Small intestine (tissue), 7 donors: Measurements from ENCODE around the gene SDHB. TPM values are rescaled to one million over a fixed set of nuclear protein-coding genes. Genes with fewer than 3 reads are reported as not detected.
"Not testable (repeated sequence)": the region's sequence is repeated elsewhere in the genome, so short reads cannot be mapped to it uniquely, and the experiment has no call there.

Source experiments
- DNase-seq, 2 donors: peaks; one replicate each; pipeline versions ENCODE4 v3.0.0 to v3.0.0-alpha.2; 2013
- FAIRE-seq: peaks from 2 replicates; lab custom pipeline; 2012; peaks lifted over from hg19 to GRCh38; lab: Jason Lieb, UNC
- H3K27ac ChIP-seq, 3 donors: one replicate each; pipeline ENCODE4 v1.5.1; 2013; ENCODE audit warnings: low read length in 2 of 3, mild to moderate bottlenecking in 2 of 3, control low read depth in 1 of 3, inconsistent platforms in 1 of 3, low read depth in 1 of 3, moderate library complexity in 1 of 3
- H3K27me3 ChIP-seq, 3 donors: one replicate each; pipeline ENCODE4 v1.6.1; 2013; ENCODE audit warnings: low read length in 3 of 3, inconsistent platforms in 1 of 3; ENCODE audit not compliant: control insufficient read depth in 3 of 3, insufficient read depth in 3 of 3
- H3K36me3 ChIP-seq, 3 donors: one replicate each; pipeline ENCODE4 v1.6.1; 2013; ENCODE audit warnings: low read length in 3 of 3, inconsistent platforms in 1 of 3, low read depth in 1 of 3, mild to moderate bottlenecking in 1 of 3, moderate library complexity in 1 of 3; ENCODE audit not compliant: control insufficient read depth in 3 of 3, insufficient read depth in 2 of 3
- H3K4me1 ChIP-seq, 3 donors: one replicate each; pipeline ENCODE4 v1.6.1; 2013; ENCODE audit warnings: low read length in 2 of 3, inconsistent platforms in 1 of 3, low read depth in 1 of 3, mild to moderate bottlenecking in 1 of 3, moderate library complexity in 1 of 3; ENCODE audit not compliant: control insufficient read depth in 3 of 3, insufficient read depth in 2 of 3
- H3K4me3 ChIP-seq, 3 donors: one replicate each; pipeline ENCODE4 v1.5.1; 2013; ENCODE audit warnings: low read length in 3 of 3, control low read depth in 1 of 3, inconsistent platforms in 1 of 3, low read depth in 1 of 3, mild to moderate bottlenecking in 1 of 3, moderate library complexity in 1 of 3
- H3K9me3 ChIP-seq, 2 donors: one replicate each; pipeline ENCODE4 v1.6.1; 2013; ENCODE audit warnings: low read depth in 1 of 2, low read length in 1 of 2; ENCODE audit not compliant: control insufficient read depth in 2 of 2, insufficient read depth in 1 of 2
- WGBS, 3 donors: extraction: QIAGEN DNeasy Blood & Tissue Kit; methylation state at CpG; one replicate each; pipeline ENCODE4 v1.1.7; 2013; 5-methylcytosine and 5-hydroxymethylcytosine counted together
- polyA plus RNA-seq, 4 donors: library from polyadenylated mRNA; stranded (reverse) in 3 of 4; unstranded in 1 of 4; fragments of 200-250 nt in 3 of 4; fragments of 120-200 nt in 1 of 4; gene quantifications; one replicate each; pipeline versions ENCODE4 v1.2.1 to v1.2.3, GENCODE V29; 2013
- donor health status: healthy with polysubstance abuse.
- donor health status: control.
- donor health status: control.
- donor health status: Bipolar disorder and iron deficiency.
- donor health status: healthy.

SDHB gene
- polyA plus RNA-seq, 4 donors: 145 to 380 (median 224) TPM

GRCh38 chr1:17069452-17070162 lies 15.8 kb upstream of the SDHB start:
- 88 to 90% (median 89%) methylated on average over 6 of the region's 6 CpGs for WGBS, 3 donors
- H3K36me3 ChIP-seq: peaks cover 0 to 9% (median 0%) of the 10 kb centered on the region in 3 donors
- DNase-seq: no peak
- H3K4me1 ChIP-seq: no peaks in the 10 kb centered on the region
- no peaks in the 10 kb centered on the region for H3K27me3 ChIP-seq
- H3K27ac ChIP-seq: no peak overlapping the region
- peaks cover 0 to 7% of the 10 kb centered on the region in 2 donors for H3K9me3 ChIP-seq
- no peak for FAIRE-seq
- no peak overlapping the region for H3K4me3 ChIP-seq

DNA sequence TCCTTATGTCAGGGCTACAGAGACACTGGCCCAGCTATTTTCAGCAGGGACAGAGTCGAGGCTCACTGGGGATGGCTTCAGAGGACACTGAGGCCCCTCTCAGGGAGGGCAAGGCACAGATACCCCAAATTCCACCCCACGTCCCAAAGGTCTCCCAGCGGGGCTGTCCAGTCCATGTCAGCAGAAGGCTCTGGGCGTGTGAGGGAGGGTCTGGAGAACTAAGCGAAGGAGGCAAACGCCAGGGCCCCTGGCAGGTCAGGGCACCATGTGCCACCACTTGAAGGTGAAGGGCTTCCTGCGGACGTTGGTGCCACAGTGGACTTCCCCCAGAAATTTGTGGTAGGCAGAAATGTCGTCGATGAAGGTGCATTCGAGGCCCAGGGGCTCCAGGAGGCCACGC lies 15.0 kb upstream of the SDHB start:
- FAIRE-seq: no peak
- H3K9me3 ChIP-seq: peaks cover 0 to 7% of the 10 kb centered on the region in 2 donors
- no peak for DNase-seq
- no peak overlapping the region for H3K4me3 ChIP-seq
- H3K27ac ChIP-seq: no peak overlapping the region
- H3K36me3 ChIP-seq: peaks cover 0 to 9% (median 0%) of the 10 kb centered on the region in 3 donors
- H3K27me3 ChIP-seq: no peaks in the 10 kb centered on the region
- 80 to 84% (median 82%) methylated on average over 12 of the region's 12 CpGs for WGBS, 3 donors
- peaks cover 0 to 3% (median 0%) of the 10 kb centered on the region in 3 donors for H3K4me1 ChIP-seq

DNA sequence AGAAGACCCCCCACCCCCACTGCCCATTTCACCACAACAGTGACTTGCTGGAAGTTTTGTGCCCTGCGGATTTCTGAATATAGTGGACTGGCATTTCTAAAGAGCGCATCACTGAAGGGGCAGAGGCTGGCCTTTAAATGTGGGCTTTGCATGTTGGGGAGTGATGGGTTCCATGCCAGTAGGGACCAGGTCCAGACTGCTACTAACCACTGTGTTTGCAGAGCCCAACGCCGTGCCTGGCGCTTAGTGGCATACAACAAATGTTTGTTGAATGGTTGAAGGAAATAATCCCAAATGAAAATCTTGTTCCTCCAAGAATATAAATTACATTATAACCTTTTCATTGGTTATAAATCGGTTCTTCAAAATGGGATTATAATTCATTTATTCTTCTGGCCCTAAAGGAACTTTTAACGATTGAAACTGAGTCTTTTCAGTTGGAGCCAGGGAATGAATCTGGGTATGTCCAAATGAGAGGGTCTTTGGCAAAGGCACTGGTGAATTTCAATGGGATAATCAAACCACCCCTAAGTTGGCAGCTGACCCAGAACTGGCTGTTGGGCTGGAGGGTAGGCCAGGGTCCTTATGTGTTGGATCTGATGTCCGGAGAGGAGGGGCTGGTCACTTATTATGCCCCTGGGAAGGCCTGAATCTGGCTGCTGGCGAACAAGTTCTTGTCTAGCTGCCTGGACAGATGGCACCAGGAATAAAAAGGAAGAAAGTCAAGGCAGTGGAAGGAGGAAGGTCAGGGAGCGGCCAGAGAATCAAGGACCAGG lies 13.8 kb upstream of the SDHB start:
- peaks cover 0 to 7% of the 10 kb centered on the region in 2 donors for H3K9me3 ChIP-seq
- no peak overlapping the region for H3K4me3 ChIP-seq
- H3K27ac ChIP-seq: no peak overlapping the region
- H3K4me1 ChIP-seq: peaks cover 0 to 3% (median 0%) of the 10 kb centered on the region in 3 donors
- H3K27me3 ChIP-seq: no peaks in the 10 kb centered on the region
- H3K36me3 ChIP-seq: peaks cover 0 to 9% (median 0%) of the 10 kb centered on the region in 3 donors
- 80 to 85% (median 83%) methylated on average over 10 of the region's 10 CpGs for WGBS, 3 donors
- DNase-seq (no peak), FAIRE-seq (no peak)

- no peak for FAIRE-seq
- no peak overlapping the region for H3K4me3 ChIP-seq
- H3K27me3 ChIP-seq: no peaks in the 10 kb centered on the region
- no peak for DNase-seq
- peaks cover 0 to 3% (median 0%) of the 10 kb centered on the region in 3 donors for H3K4me1 ChIP-seq
- 65 to 73% (median 69%) methylated on average over 3 of the region's 3 CpGs for WGBS, 3 donors
- peaks cover 0 to 9% (median 0%) of the 10 kb centered on the region in 3 donors for H3K36me3 ChIP-seq
- H3K27ac ChIP-seq: no peak overlapping the region
- peaks cover 0 to 7% of the 10 kb centered on the region in 2 donors for H3K9me3 ChIP-seq
Measured at GRCh38 chr1:17067069-17067426, 13.2 kb upstream of the SDHB start.

GRCh38 chr1:17066361-17067068 lies 12.7 kb upstream of the SDHB start:
- WGBS, 3 donors: 77 to 83% (median 82%) methylated on average over 11 of the region's 11 CpGs
- H3K27ac ChIP-seq: no peak overlapping the region
- FAIRE-seq (no peak), DNase-seq (no peak)
- H3K27me3 ChIP-seq: no peaks in the 10 kb centered on the region
- H3K9me3 ChIP-seq: peaks cover 0 to 7% of the 10 kb centered on the region in 2 donors
- no peak overlapping the region for H3K4me3 ChIP-seq
- peaks cover 0 to 3% (median 0%) of the 10 kb centered on the region in 3 donors for H3K4me1 ChIP-seq
- H3K36me3 ChIP-seq: peaks cover 0 to 6% (median 0%) of the 10 kb centered on the region in 3 donors

DNA sequence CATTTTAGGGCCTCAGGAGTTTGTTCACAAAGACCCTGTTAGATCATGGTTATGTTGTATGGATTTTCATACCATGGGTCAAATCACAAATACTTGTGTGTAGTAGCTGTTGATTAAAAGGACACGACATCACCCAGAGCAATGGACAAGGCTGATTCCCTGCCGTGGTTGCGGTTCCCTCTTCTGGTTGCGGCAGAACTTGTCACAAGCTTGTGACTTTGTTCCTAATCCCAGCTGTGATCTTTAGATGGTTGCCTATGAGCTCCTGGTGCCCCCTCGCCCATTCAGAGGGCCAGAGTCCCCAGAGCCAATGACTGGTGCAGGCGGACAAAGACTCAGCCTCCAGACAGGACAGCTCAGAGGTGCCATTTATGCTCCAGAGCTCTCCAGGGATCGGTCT lies 11.8 kb upstream of the SDHB start:
- Histone ChIP-seq H3K4me3 (no peak overlapping the region), H3K36me3 (peaks cover 0 to 6% (median 0%) of the 10 kb centered on the region in 3 donors), H3K9me3 (peaks cover 0 to 7% of the 10 kb centered on the region in 2 donors), H3K4me1 (peaks cover 0 to 3% (median 0%) of the 10 kb centered on the region in 3 donors), H3K27me3 (no peaks in the 10 kb centered on the region), H3K27ac (no peak overlapping the region)
- 80 to 85% (median 84%) methylated on average over 7 of the region's 7 CpGs for WGBS, 3 donors
- DNase-seq: no peak
- no peak for FAIRE-seq

GRCh38 chr1:17062751-17063150 lies 8.9 kb upstream of the SDHB start:
- DNase-seq, H3K4me3 ChIP-seq, H3K36me3 ChIP-seq, FAIRE-seq, H3K9me3 ChIP-seq, H3K27me3 ChIP-seq, H3K4me1 ChIP-seq, H3K27ac ChIP-seq: not testable (repeated sequence)
- WGBS, 3 donors: 80 to 81% (median 80%) methylated on average over 7 of the region's 7 CpGs

DNA sequence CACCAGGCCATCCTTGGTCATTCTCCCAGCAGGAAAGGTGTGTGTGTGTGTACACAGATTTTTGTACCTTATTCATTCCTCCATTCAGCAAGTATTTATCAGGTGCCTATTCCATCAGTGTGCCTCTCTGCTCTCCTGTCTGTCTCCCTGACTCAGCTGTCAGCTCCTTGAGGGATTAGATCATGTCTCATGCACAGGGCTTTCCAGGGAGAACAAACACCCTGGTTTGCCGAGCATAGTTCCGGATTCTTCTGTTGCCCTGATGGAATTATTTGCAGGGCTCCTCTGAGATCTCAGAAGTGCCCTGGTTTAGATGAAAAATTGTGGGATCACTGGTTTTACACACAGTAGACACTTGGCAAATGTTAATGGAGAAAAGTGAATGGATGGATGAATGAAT lies 8.1 kb upstream of the SDHB start:
- 57 to 86% (median 83%) methylated on average over 2 of the region's 2 CpGs for WGBS, 3 donors
- no peak for DNase-seq
- Histone ChIP-seq H3K4me1 (peaks cover 0 to 3% (median 0%) of the 10 kb centered on the region in 3 donors), H3K27me3 (no peaks in the 10 kb centered on the region), H3K27ac (no peak overlapping the region), H3K9me3 (peaks cover 0 to 7% of the 10 kb centered on the region in 2 donors), H3K36me3 (no peaks in the 10 kb centered on the region), H3K4me3 (no peak overlapping the region)
- FAIRE-seq: no peak
